ENCODE results near the gene AP4E1.
"Not testable (repeated sequence)": the region's sequence is repeated elsewhere in the genome, so short reads cannot be mapped to it uniquely, and the experiment has no call there.

The AP4E1 gene

GRCh38 chr15:50993598-50993997 is 85.1 kb downstream of the AP4E1 start:
- H3K27ac Mint-ChIP-seq = no peak overlapping the region
- H3K4me1 Mint-ChIP-seq = no peaks in the 10 kb centered on the region
- H3K4me3 Mint-ChIP-seq = no peak overlapping the region
- peaks cover 33% of the 10 kb centered on the region for H3K36me3 Mint-ChIP-seq (ENCODE audit: low read depth)
- no peak for ATAC-seq
- no peak for DNase-seq
- no peaks in the 10 kb centered on the region for H3K9me3 Mint-ChIP-seq
- no peaks in the 10 kb centered on the region for H3K27me3 Mint-ChIP-seq

GRCh38 chr15:50996641-50997040 is 88.2 kb downstream of the AP4E1 start:
- peaks cover 51% of the 10 kb centered on the region for H3K36me3 Mint-ChIP-seq (ENCODE audit: low read depth)

GRCh38 chr15:50997371-50998051 is 89.0 kb downstream of the AP4E1 start:
- no peak for ATAC-seq
- Mint-ChIP-seq H3K4me3 (no peak overlapping the region), H3K27ac (no peak overlapping the region)

More at GRCh38 chr15:50996641-50997040, 88.2 kb downstream of the AP4E1 start:
- Mint-ChIP-seq H3K9me3 (no peaks in the 10 kb centered on the region), H3K4me3 (no peak overlapping the region), H3K27me3 (no peaks in the 10 kb centered on the region), H3K27ac (no peak overlapping the region), H3K4me1 (no peaks in the 10 kb centered on the region)
- no peak for DNase-seq
- no peak for ATAC-seq

GRCh38 chr15:51004103-51004551 is 95.6 kb downstream of the AP4E1 start:
- H3K4me1 Mint-ChIP-seq = peaks cover 2% of the 10 kb centered on the region
- no peak overlapping the region for H3K27ac Mint-ChIP-seq
- no peak for ATAC-seq
- no peak overlapping the region for H3K4me3 Mint-ChIP-seq
- H3K9me3 Mint-ChIP-seq = peaks cover 14% of the 10 kb centered on the region
- no peaks in the 10 kb centered on the region for H3K27me3 Mint-ChIP-seq
- DNase-seq = no peak
- H3K36me3 Mint-ChIP-seq (ENCODE audit: low read depth) = peaks cover 45% of the 10 kb centered on the region

More at GRCh38 chr15:50997371-50998051, 89.0 kb downstream of the AP4E1 start:
- Mint-ChIP-seq H3K27me3 (no peaks in the 10 kb centered on the region), H3K36me3 (ENCODE audit: low read depth) (peaks cover 57% of the 10 kb centered on the region), H3K9me3 (no peaks in the 10 kb centered on the region), H3K4me1 (no peaks in the 10 kb centered on the region)
- DNase-seq = no peak

DNA sequence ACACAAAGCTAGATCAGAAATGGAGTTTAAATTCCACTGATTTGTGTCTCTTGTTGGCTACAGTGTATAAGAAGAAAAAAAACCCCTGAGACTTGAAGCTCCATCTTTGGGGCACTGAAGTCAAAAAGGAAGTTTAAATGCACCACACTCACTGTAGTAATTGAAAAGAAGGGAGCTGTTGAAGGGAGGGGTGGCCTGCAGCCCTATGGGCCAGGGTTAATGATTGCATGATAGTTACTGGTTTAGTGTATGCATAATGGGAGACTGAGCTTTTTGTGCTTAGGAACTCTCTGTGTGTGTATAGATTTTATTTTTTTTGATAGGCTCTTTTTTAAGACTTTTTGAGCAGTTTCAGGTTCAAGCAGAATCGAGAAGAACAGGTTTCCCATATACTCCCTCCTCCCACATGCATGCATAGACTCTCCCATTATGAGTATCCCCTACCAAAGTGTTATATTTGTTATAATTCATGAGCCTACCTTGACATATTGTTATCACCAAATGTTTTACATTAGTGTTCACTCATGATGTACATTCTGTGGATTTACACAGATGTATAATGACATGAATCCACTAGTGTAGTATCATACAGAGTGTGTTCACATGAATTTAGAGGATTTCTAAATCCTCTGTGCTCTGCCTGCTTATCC is 98.0 kb downstream of the AP4E1 start:
- Mint-ChIP-seq H3K4me1 (peaks cover 2% of the 10 kb centered on the region), H3K4me3 (no peak overlapping the region), H3K9me3 (peaks cover 14% of the 10 kb centered on the region), H3K27me3 (no peaks in the 10 kb centered on the region), H3K36me3 (ENCODE audit: low read depth) (peaks cover 42% of the 10 kb centered on the region), H3K27ac (no peak overlapping the region)
- no peak for ATAC-seq
- DNase-seq = no peak

DNA sequence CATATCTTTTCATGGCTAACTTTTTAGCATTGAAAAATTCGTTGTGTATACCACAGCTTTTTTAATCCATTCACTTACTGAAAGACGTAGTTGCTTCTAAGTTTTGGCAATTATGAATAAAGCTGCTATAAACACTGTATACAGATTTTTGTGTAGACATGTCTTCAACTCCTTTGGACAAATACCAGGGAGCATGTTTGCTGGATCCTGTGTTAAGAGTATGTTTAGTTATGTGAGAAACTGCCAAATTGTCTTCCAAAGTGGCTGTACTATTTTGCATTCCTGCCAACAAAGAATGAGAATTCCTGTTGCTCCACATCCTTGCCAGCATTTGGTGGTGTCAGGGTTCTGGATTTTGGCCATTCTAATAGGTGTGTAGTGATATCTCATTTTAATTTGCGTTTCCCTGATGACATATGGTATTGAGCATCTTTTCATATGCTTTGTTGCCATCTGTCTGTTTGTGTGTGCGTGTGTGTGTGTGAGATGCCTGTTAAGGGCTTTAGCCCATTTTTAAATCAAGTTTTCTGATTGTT is 98.7 kb downstream of the AP4E1 start:
- H3K27me3 Mint-ChIP-seq = no peaks in the 10 kb centered on the region
- no peak overlapping the region for H3K27ac Mint-ChIP-seq
- H3K36me3 Mint-ChIP-seq (ENCODE audit: low read depth) = peaks cover 38% of the 10 kb centered on the region
- ATAC-seq = no peak
- DNase-seq = no peak
- peaks cover 14% of the 10 kb centered on the region for H3K9me3 Mint-ChIP-seq
- H3K4me3 Mint-ChIP-seq = no peak overlapping the region
- peaks cover 2% of the 10 kb centered on the region for H3K4me1 Mint-ChIP-seq

GRCh38 chr15:51011212-51011611 is 102.7 kb downstream of the AP4E1 start:
- Mint-ChIP-seq H3K9me3 (peaks cover 18% of the 10 kb centered on the region), H3K36me3 (ENCODE audit: low read depth) (peaks cover 34% of the 10 kb centered on the region), H3K27ac (no peak overlapping the region), H3K4me3 (no peak overlapping the region), H3K27me3 (no peaks in the 10 kb centered on the region), H3K4me1 (peaks cover 2% of the 10 kb centered on the region)
- ATAC-seq = no peak
- DNase-seq = no peak

GRCh38 chr15:51016615-51017014 is 108.1 kb downstream of the AP4E1 start:
- Mint-ChIP-seq H3K4me1 (no peaks in the 10 kb centered on the region), H3K9me3 (peaks cover 4% of the 10 kb centered on the region), H3K27ac (no peak overlapping the region), H3K4me3 (no peak overlapping the region), H3K36me3 (ENCODE audit: low read depth) (peaks cover 7% of the 10 kb centered on the region), H3K27me3 (no peaks in the 10 kb centered on the region)
- ATAC-seq = no peak
- DNase-seq = no peak

DNA sequence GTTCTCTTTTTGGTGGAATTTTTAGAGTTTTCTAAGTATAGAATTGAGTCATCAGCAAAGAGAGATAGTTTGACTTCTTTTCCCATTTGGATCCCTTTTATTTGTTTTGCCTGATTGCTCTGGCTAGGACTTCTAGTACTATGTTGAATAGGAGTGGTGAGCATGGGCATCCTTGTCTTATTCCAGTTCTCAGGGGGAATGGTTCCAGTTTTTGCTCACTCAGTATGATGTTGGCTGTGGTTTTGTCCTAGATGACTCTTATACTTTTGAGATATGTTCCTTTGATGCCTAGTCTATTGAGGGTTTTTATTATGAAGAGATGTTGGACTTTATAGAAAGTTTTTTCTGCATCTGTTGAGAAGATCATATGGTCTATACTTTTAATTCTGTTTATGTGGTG is 113.7 kb downstream of the AP4E1 start:
- Mint-ChIP-seq H3K27me3 (no peaks in the 10 kb centered on the region), H3K27ac (no peak overlapping the region), H3K9me3 (no peaks in the 10 kb centered on the region), H3K4me3 (no peak overlapping the region), H3K36me3 (ENCODE audit: low read depth) (peaks cover 3% of the 10 kb centered on the region), H3K4me1 (no peaks in the 10 kb centered on the region)
- no peak for DNase-seq
- no peak for ATAC-seq

- ATAC-seq = no peak
- Mint-ChIP-seq H3K36me3 (ENCODE audit: low read depth) (peaks cover 3% of the 10 kb centered on the region), H3K27me3 (no peaks in the 10 kb centered on the region), H3K9me3 (no peaks in the 10 kb centered on the region), H3K4me3 (no peak overlapping the region), H3K4me1 (no peaks in the 10 kb centered on the region), H3K27ac (no peak overlapping the region)
- no peak for DNase-seq
Measured at GRCh38 chr15:51023499-51023898, 115.0 kb downstream of the AP4E1 start.

DNA sequence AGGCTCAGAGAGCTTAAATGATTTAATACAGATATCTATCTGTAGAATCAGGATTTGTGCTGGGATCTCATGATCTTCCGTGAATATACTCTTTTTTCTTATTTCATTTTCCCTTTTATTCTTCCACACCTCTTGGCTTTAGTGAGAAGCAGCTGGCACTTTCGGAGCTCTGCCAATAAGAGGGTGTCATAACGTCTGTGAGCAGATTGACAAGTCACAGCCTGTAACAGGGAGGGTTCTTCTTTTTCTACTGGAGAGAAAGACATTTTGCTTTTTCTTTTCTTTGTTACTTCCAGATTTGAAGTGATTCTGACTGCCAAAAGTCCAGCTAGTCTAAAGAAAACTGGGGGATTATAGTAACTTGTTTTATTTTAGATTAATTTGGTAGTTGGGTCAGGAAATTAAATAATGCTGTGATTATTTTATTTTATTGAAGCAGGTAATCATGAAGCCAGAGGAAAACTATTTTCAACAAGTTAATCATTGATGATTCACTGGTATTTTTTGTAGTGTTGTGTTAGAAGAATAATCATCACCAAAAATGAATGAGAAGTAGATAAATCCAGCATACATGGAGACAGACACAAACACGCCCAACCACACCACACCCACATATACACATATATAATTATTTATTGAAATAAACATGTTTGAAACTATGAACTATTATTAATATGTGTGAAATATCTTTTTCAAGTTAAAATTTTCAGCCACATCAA is 116.4 kb downstream of the AP4E1 start:
- H3K36me3 Mint-ChIP-seq (ENCODE audit: low read depth) = peaks cover 2% of the 10 kb centered on the region
- no peaks in the 10 kb centered on the region for H3K9me3 Mint-ChIP-seq
- DNase-seq = no peak
- H3K4me1 Mint-ChIP-seq = no peaks in the 10 kb centered on the region
- no peak overlapping the region for H3K4me3 Mint-ChIP-seq
- no peak for ATAC-seq
- no peak overlapping the region for H3K27ac Mint-ChIP-seq
- H3K27me3 Mint-ChIP-seq = no peaks in the 10 kb centered on the region

DNA sequence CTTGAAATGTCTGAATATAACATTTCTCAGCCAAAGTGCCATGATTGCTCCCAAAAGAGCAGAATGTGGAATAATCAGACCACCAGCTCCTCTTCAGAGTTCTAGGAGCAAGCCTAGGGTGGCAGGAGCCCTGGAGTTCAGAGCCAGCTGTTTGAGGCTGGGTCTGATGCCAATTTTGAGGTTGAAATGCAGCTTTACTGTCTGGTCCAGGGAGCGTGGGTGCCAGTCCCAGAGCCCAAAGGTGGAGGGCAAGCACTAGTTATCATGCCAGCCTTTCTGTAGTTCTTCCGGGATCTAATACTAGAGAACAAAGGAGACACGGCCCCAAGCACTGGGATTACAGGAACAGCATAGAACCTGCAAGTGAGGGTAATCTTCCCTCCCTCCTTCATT is 117.0 kb downstream of the AP4E1 start:
- Mint-ChIP-seq H3K27me3 (no peaks in the 10 kb centered on the region), H3K4me3 (no peak overlapping the region), H3K27ac (no peak overlapping the region), H3K9me3 (no peaks in the 10 kb centered on the region), H3K4me1 (no peaks in the 10 kb centered on the region), H3K36me3 (ENCODE audit: low read depth) (no peaks in the 10 kb centered on the region)
- ATAC-seq (no peak), DNase-seq (no peak)

DNA sequence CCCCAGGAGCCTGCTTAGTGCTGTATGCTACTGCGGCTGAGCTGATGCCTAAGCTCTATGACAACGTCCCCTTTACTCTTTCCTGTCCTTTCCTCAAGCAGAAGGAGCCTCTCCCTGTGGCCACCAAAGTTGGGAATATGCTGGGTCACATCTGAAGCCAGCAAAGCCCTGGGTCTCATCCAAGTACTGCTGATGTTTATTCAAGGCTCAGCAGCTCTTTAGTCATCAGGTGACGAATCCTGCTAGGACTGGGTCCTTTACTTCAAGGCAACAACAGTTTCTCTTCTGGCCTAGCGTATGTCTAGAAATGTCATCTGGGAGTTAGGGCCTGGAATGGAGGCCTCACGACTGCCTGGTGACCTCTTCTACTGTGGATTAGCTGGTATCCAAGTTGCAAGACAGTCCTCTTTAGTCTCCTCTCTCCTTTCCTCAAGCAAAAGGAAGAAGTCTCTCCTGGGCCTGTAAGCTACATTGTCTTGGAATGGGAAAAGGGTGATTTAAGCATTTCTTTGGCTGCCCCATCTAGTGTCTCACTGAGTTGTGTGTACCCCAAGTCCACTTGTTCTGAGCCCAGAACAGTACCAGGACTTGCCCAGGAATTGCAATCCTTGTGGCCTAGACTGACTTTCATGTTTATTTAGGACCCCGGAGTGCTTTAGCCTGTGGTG is 122.3 kb downstream of the AP4E1 start:
- Mint-ChIP-seq H3K4me3 (no peak overlapping the region), H3K9me3 (no peaks in the 10 kb centered on the region), H3K27me3 (no peaks in the 10 kb centered on the region), H3K4me1 (no peaks in the 10 kb centered on the region), H3K36me3 (ENCODE audit: low read depth) (no peaks in the 10 kb centered on the region), H3K27ac (no peak overlapping the region)
- no peak for DNase-seq
- ATAC-seq = no peak

DNA sequence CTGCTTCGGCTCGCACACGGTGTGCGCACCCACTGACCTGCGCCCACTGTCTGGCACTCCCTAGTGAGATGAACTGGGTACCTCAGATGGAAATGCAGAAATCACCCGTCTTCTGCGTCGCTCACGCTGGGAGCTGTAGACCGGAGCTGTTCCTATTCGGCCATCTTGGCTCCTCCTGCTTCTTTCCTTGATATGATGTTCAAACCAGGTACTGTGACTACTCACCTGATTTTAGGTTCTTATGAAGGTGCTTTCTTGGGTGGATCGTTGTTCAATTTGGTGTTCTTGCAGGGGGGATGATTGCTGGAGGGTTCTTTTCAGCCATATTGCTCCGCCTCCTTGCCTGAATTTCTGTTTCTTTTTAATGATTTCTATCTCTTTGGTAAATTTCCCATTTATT is 129.0 kb downstream of the AP4E1 start:
- not testable (repeated sequence) for H3K4me1 Mint-ChIP-seq; H3K36me3 Mint-ChIP-seq (ENCODE audit: low read depth); H3K27ac Mint-ChIP-seq; DNase-seq; H3K27me3 Mint-ChIP-seq; ATAC-seq; H3K4me3 Mint-ChIP-seq; H3K9me3 Mint-ChIP-seq
